NCI-H2081 (cell line): ENCODE data around the gene PRMT9.

Experiments used
- DNase-seq, 2 experiments: peaks; one replicate each; lab custom pipeline; 2025; lab: John Stamatoyannopoulos, UW

The PRMT9 gene

DNA sequence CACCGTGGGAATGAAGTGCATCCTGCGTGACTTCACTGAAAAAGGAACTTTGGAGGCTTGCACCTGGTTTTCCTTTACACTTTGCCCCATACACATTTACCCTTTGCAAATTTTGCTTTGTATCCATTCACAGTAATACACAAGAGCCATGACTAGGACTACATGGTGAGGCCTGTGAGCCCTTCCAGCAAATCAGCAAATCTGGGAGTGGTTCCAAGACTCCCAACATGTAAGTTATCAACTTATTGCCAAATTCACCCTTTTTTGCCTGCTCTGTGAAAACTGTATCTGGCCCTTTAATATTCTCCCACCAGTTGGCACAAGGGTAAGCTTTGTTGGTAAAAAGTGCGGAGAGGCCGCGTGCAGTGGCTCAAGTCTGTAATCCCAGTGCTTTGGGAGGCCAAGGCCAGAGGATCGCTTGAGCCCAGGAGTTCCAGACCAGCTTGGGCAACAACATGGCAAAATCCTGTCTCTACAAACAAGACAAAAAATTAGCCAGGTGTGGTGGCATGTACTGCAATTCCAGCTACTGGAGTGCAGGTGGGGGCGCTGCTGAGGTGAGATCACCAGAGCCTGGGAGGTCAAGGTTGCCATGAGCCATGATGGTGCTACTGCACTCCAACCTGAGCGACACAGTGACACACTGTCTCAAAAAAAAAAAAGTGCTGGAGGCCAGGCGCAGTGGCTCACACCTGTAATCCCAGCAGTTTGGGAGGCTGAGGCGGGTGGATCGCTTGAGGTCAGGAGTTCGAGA, 5.0 kb downstream of the PRMT9 start:
- no peak for DNase-seq

DNA sequence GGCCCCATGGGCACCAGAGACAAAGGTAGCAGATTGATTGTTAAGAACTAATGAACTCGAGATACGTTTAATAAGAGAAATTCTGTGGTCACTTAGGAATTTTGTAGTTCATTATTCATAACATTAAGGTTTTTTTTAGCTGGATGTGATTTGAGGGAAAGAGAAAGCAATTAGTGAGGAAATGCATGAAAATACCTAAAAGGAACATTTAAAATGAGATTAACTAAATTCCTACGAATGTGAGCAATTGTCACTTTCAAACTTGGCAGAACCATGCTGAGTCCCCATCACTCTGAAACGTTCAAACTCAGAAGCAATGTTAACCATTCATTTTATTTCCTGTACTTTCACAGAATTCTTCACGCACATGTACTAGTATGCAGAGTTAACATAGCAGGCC, 5.9 kb downstream of the PRMT9 start:
- DNase-seq = no peak

DNA sequence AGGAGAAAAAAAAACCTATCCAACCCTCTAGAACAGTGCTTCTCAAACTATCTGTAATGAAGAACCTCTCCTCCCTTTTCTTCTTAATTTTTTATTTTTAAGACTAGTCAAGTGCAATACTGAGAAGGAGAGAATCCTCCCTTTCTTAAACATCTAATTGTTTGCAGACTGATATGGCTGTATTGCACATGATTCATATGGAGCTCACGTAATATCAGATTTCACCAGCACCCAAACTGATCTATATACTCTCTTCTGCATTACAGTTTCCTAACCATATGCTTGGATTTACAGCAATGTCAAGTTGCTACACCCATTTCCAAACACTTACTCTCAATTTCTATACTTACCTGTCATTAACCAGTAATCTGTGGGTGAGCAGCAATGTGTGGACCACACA, 9.5 kb downstream of the PRMT9 start:
- DNase-seq = no peak

DNA sequence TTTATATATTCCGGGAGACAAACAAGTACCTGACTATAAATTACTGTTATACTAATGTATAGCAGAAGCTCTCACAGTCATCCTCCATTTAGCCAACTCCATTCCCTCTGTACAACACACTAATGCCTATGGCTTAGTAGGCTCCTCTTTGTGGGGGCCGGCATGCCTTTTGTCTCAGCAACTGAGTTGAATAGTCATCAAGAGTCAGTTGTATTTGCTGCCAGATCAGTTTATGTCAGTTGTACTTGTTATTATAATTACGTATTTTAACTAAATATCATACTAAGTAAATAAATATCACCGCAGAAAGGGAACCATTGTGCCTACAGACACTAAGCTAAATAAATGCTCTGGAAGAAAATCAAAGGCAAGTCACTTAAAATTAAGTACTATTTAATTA, 9.9 kb downstream of the PRMT9 start:
- no peak for DNase-seq

DNA sequence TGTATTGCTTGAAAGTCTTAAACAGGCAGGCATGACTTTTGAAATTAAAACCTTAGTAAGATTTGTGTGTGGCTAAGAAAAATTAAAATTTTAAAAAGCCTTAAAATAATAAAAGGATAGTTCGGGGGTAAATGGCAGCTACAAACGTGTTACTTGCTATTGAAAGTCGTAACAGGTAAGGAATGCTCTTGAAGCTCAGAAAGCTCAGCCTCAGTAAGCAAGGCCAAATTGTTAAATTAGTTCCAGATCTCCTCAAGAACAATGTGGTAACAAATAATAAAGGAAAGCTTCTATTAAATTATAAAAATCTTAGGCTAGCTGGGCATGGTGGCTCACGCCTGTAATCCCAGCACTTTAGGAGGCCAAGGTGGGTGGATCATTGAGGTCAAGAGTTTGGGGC, 25.5 kb downstream of the PRMT9 start:
- no peak for DNase-seq

DNA sequence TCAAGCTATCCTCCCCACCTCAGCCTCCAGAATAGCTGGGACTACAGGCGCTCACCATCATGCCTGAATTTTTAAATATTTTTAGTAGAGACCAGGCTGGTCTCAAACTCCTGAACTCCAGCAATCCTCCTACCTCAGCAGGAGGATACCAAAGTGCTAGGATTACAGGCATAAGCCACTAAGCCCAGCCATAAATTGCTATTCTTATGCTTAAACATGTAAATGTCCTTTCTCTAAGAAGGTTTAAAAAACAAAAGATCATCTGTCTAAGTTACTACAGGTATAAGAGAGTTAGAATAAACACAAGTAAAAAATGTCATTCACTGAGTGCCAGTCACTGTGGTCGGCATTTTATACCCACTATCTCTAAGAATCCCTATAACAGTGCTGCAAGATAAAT, 28.3 kb downstream of the PRMT9 start:
- DNase-seq = no peak

DNA sequence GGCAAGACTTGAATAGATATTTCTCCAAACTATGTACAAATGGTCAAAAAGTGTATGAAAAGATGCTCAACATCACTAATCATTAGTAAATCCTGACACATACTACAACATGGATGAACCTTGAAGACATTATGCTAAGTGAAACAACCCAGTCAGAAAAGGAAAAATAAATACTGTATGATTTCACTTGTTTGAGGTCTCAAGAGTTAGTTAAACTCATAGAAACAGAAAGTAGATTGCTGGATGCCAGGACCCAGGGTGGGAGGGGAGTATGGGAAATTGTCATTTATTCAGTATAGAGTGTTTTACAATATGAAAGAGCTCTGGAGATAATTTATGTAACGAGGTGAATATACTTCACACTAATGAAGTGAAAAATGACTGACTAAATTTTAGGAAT, 32.4 kb downstream of the PRMT9 start:
- DNase-seq = no peak

DNA sequence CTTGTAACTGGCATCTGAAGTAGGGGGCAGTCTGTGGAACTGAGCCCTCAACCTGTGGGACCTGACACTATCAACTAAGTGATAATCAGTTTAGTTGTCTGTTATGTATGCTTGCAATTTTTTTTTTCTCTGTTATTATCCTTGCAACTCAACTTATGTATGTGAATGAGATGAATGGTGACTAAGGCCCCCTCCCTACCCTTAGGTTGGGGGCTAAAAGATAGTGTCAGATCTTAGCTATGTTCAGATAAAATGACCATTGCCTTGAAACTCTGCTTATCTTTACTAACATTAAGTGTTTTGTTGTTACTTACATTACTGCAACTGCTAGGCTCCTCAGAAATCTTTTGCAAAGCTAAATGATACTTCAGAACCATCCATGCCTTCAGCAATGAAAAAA, 35.3 kb downstream of the PRMT9 start:
- DNase-seq = no peak

DNA sequence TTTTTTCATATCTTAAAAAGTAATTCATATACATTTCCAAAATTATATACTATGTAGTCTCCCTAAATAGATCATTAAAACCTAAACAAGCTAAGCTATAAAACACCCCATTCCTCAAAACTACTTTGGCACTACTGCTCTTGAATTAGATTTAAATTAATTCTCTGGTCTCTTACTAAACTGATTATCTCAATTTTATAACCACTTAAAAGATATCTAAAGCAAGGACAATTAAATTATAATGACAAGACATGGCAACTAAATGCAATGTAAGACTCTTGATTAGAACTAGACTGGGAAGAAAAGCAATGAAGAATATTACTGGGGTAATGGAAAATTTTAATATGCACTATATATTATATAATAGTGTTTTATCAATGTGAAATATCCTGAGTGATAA, 38.9 kb downstream of the PRMT9 start:
- no peak for DNase-seq

DNA sequence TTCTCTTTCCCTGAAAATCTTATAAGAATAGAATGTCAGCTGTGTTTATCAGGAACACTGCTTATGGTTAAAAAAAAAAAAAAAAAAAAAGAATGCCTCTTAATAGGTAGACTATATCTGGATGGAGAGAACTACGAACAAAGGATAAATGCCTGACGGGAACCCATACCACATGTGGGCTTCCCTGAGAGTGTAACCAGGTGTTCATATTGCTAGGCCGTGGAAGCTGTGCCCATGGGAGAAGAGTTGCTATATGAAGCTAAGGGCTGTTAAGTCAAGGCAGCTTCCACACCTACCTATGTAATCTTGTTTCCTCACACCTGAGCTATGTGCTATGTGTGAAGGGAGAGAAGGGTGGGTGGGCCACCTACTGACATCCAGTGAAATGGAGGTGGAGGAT, 39.5 kb downstream of the PRMT9 start:
- no peak for DNase-seq

DNA sequence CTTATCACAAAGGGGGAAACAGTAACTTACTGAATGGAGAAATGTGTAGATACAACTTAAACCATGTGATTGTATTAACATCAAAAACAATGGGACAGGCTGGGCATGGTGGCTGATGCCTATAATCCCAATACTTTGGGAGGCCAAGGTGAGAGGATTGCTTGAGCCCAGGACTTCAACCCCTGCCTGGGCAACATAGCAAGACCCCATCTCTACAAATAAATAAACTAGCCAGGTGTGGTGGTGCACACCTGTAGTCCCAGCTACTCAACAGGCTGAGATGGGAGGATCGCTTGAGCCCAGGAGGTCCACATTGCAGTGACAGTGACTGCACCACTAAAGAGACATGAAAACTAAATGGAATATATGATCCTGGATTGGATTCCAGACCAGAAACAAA, 40.3 kb downstream of the PRMT9 start:
- DNase-seq = no peak

DNA sequence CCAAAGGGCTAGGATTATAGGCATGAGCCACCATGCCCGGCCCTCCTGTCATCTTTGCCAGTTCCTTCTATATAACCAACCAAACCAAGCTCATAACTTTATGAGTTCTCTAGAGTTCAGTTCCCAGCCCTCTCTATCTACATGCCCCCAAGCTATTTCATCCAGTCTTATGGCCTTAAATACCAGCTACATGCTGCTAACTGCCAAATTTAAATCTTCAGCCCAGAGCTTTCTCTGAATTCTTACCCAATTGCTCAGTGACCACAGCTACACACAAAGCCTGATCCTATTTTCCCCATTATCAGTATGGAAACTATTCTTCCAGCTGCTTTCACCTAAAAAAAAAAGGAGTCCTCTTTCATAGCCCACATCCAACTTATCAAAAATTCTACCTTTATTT, 43.6 kb downstream of the PRMT9 start:
- no peak for DNase-seq

DNA sequence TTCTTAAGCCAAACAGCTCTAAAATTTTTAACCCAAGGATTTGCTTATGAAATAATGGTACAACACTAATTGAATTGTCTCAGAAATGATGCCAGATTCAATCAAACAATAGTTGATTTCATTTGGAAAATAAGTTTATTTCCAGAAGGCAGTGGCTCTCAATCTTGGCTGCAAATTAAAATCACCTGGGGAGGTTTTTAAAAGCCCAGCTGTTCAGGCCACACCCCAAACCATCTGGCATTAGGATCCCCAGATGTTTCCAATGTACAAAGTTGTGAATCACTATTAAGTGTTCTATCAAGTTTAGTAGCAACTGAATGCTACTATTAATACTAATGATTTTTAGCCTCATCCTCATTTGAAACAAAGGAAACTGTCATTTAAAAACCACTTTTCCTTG, 44.6 kb downstream of the PRMT9 start:
- DNase-seq = no peak

DNA sequence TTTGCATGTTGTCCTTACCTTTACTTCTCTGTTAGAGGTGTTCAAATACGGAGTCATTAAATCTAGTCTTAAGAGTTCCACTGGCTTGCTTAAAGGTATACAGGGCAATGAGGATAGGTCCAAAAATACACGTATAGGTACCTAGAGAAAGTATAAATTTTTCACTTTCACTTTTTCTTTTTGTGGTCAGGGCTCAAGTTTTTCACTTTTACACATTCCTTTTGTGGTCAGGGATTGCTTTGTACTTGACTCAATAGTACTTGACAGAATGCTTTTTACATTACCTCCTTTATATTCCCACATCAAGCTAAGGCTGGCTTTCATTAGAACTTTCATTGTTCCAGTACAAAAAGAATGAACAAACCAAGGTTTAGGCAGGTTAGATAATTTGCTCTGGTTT, 45.0 kb downstream of the PRMT9 start:
- no peak for DNase-seq

DNA sequence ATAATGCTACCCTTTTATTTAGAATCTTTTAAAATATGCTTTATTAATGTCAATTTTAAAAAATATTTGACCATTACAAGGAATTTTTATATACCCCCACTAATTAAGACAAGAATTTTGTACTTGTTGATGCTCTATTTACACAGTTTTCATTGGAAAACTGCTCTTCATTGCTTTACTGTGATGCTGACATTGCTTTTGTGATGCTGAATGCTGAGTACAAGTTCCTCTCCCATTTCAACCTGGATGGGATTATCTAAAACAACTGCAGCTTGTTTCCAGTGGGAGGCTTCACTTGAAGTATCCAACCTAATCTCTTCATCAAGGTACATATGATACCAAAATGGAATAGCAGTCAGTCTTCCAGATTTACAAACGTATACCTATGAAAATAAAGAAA, 45.6 kb downstream of the PRMT9 start:
- DNase-seq = no peak

DNA sequence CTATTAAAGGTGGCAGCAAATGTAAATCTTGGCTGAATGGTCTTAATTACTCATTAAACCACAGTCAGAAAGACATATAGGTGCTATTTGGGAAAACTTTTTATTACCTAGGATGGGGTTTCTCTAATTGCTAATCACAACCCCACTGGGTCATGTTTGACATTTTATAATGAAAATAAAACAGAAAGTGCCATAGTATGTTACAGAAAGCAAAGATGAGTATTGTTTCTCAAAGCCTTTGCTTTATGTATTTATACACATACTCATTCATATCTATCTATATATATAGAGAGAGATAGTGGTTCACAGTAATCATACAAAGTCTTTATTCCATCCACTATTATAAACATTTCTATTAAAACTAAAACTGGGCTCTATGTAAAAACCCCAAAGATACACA, 48.6 kb downstream of the PRMT9 start:
- no peak for DNase-seq

DNA sequence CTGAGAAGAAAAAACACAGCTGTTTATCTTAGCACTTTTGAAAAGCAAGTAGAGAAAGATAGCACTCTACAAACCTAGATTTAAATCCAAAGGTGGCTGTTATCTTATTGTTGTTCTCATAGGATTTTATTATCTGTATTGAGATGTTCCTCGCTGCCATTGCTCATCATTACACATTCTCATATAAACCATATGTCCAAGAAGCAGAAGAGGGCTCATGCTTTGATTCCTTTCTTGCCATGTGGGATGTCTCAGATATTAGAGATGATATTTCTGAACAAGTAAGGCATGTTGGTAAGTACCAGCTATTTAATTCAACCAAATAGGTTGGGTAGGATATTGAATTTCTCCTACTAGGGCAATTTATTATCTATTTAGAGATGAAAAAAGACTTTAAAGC, 50.3 kb downstream of the PRMT9 start:
- no peak for DNase-seq

DNA sequence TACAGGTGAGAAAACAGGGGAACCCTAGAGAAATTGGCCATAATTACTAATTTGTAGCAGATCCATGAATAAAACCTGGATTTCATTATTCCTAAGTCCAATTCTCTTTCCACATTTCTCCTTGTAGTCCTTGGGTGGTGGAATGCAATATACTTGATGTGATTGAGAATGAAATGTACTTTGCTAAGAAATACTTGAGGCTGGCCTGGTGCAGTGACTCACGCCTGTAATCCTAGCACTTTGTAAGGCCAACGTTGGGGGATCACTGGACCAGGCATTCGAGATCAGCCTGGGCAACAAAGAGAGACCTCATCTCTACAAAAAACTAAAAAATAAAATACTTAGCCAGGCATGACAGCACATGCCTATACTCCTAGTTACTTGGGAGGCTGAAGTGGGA, 50.9 kb downstream of the PRMT9 start:
- DNase-seq = no peak

DNA sequence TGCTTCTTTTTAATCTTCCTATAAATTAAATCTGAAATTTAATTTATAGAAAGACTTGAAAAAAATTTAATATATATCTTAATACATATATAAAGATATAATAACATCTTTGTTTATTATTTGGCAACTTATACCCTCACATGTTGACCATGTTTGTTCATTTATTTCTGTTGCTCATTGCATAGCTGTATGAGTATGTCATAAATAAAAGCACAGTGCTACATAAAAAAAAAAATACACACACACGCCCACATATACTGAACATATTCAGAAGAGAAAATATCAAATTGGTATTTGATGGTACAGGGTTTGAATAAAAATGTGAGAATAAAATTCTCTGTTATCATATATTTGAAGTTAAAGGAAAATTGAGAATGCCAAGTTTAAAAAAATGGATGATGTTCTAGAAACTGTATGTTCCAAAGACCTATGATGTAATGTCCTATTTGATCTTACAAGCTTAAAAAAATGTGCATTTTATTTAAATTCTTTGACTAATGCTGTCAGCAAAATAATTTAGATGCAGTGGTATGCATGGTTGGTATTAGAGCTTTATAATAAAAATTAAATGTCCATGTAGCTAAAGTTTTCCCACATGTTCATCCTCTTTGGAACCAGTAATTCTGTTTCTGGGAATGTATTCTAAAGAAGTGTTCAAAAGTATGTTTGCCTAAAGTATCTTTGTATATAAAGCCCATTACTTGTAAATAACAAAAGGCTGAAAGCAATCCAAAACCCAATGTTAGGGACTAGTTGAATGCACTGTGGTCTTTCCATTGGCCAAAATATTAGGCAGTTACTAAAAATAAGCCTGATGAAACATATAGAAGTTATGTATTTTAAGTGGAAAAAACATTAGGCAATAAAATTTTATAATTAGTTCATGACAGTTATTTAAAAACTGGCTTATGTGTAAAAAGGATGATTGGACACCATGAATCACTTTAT, 53.9 kb downstream of the PRMT9 start:
- no peak for DNase-seq

DNA sequence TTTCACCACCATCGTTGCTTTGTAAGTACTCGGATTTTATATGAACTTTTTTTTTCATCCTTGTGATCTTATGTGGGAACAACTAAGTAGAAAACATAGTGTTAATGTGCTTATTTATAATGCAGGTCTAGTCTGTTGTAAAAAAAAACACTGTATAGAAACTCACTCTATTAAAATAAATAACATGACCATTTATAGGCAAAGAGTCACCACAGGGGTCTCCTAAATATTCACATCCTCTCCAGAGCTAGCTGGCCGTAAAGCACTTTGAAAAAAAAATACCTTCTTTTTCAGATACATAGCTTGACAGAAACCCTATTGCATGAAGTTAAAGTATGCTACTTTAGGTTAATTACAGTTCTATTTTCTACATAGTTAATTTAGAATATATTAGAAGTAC, 55.5 kb downstream of the PRMT9 start:
- no peak for DNase-seq

DNA sequence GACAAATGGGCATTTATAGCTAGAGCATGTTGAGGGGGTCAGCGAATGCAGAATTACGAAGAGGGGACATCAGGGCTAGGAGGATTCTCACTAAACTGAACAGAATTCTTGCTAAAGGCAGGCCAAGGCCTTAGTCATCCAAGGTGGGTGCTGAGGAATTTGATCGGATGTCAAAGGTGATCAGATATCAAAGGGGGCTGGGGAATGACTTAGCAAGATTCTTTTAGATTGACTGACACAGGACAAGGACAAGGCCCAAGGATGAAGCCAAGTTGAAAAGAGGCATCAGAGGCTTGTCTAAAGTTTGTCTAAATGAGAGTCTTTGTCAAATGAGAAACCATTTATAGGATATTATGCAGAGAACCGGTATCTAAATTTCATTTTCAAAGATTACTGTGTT, 57.1 kb downstream of the PRMT9 start:
- no peak for DNase-seq

DNA sequence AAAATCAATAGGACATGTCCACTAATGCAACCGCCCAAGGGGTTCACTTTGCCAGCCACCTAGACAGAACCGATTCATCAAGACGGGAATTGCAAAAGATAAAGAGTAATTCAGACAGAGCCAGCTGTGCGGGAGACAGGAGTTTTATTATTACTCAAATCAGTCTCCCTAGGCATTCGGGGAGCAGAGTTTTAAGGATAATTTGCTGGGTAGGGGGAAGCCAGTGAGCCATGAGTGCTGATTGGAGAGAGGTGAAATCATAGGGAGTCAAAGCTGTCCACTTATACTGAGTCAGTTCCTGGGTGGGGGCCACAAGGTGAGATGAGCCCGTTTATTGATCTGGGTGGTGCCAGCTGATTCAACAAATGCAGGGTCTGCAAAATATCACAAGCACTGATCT, 58.2 kb downstream of the PRMT9 start:
- DNase-seq = no peak

DNA sequence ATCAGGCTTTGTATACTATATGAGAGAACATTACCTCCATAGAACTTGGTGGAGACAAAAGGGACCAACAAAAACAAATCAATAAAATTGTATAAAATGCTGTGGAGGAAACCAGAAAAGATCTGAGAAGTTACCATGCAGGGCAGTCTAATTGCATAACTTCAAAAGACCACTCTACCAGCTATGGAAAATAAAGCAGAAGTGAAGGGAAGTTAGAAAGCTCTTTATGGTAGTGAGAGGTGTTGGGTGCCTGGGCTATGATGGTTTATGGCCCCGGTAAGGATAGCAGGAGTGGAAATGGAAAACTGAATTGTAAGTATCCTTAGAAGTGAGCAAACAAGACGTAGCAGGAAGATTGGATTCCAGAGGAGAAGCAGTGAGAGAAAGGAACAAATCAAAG, 63.6 kb downstream of the PRMT9 start:
- no peak for DNase-seq
